ENCODE results near the gene SLC10A3. TPM values are rescaled to one million over a fixed set of nuclear protein-coding genes. Genes with fewer than 3 reads are reported as not detected.

The SLC10A3 gene
- total RNA-seq, 2 experiments from 2014 or later = 13.2 to 14.1 TPM

DNA sequence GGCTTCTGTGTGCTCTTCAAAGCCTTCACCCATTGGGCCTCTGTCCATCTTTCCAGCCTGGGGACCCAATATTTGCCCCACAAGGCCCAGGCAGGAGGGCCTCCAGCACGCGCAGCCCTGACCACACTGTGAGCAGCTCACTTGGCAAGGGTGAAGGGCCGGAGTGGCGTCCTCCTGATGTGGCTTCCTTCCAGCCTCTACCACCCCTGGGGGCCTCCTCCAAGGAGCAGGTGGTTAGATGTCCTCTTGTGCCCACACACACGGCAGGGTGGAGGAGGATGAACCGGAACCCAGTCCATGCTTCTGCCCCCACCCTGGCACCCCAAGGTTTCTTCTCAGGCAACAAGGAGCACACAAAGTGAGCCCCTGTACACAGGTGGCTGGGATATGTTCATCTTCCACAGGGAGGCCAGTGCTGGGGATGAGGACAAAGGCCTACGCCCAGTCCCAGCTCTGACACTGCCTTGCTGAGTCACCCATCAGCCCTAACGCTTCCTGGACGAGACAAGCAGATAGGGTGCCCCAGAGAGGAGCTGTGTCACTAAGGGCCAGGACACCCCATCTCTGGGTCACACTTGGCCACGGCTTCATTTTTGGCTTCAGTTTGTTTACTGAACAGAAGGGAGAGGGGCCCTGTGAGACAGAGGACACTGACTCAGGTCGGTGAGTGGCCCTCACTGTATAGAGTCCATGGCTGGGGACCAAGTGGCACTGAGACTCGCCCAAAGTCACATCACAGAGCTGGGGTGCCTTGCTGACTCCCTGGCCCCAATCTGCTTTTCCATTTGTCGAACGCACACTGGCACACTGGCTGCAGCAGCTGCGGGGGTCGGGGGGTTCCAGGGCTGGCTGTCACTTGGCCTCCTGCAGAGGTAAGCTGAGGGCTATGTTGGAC is 5.9 kb downstream of the SLC10A3 start:
- Mint-ChIP-seq H3K36me3 (ENCODE audit: low read depth) (peaks cover 18% of the 10 kb centered on the region), H3K27ac (peak overlapping the region; percentile 46), H3K27me3 (no peaks in the 10 kb centered on the region), H3K4me3 (peak overlapping the region; percentile 71), H3K9me3 (no peaks in the 10 kb centered on the region), H3K4me1 (ENCODE audit: low read depth) (peaks cover 23% of the 10 kb centered on the region)
- ChIA-PET CTCF (no interaction called here), POLR2A (interaction anchor here (0.6 to 1.2 kb wide), 3 partner anchors 9 to 582 kb away, joined by 3 read pairs; no protein-coding TSS in a partner anchor)
- ATAC-seq = no peak
- intact Hi-C loops (cut with micrococcal nuclease) = no loop called here
- TF ChIP-seq CTCF (IDR thresholded peaks at IDR 0.05) = no peak
- DNase-seq = peak; percentile 17

DNA sequence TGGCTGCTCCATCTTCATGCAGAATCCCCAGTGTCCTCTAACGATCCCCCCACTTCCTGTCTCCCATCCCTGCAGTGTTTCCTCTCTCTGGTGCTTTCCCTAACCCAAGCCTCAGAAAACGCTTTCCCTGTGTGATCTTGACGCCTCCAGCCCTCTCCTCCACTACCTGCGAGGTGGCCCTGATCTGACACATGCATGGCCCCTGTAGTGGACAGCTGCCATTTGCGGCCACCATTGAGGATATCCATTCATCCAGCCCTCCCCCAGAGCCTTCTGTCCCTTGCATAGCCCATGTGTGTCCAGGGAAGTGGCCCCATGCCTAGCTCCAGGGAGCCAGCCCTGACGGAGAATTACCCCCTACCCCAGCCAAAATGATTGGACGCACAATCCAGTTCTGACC is 7.1 kb downstream of the SLC10A3 start:
- H3K27me3 Mint-ChIP-seq = no peaks in the 10 kb centered on the region
- DNase-seq = no peak
- H3K27ac Mint-ChIP-seq = peak overlapping the region; percentile 38
- ATAC-seq = no peak
- peak overlapping the region; percentile 7 for H3K4me3 Mint-ChIP-seq
- ChIA-PET CTCF (no interaction called here), POLR2A (no interaction called here)
- TF ChIP-seq CTCF (IDR thresholded peaks at IDR 0.05) = no peak
- H3K4me1 Mint-ChIP-seq (ENCODE audit: low read depth) = peaks cover 16% of the 10 kb centered on the region
- H3K36me3 Mint-ChIP-seq (ENCODE audit: low read depth) = peaks cover 18% of the 10 kb centered on the region
- intact Hi-C loops (cut with micrococcal nuclease) = no loop called here
- H3K9me3 Mint-ChIP-seq = no peaks in the 10 kb centered on the region

- no peak for DNase-seq
- Mint-ChIP-seq H3K27me3 (no peaks in the 10 kb centered on the region), H3K9me3 (no peaks in the 10 kb centered on the region), H3K4me1 (ENCODE audit: low read depth) (peaks cover 12% of the 10 kb centered on the region), H3K4me3 (no peak overlapping the region), H3K36me3 (ENCODE audit: low read depth) (peaks cover 14% of the 10 kb centered on the region), H3K27ac (no peak overlapping the region)
- intact Hi-C loops (cut with micrococcal nuclease) = no loop called here
- ChIA-PET CTCF (no interaction called here), POLR2A (no interaction called here)
- ATAC-seq = no peak
- no peak for TF ChIP-seq CTCF (IDR thresholded peaks at IDR 0.05)
Observed at GRCh38 chrX:154482786-154483185, 7.6 kb downstream of the SLC10A3 start.

GRCh38 chrX:154481911-154482601 is 8.4 kb downstream of the SLC10A3 start:
- Mint-ChIP-seq H3K27me3 (no peaks in the 10 kb centered on the region), H3K36me3 (ENCODE audit: low read depth) (peaks cover 12% of the 10 kb centered on the region), H3K4me3 (no peak overlapping the region), H3K27ac (no peak overlapping the region), H3K4me1 (ENCODE audit: low read depth) (peaks cover 12% of the 10 kb centered on the region), H3K9me3 (no peaks in the 10 kb centered on the region)
- no peak for DNase-seq
- no peak for TF ChIP-seq CTCF (IDR thresholded peaks at IDR 0.05)
- intact Hi-C loops (cut with micrococcal nuclease) = no loop called here
- CTCF ChIA-PET = interaction anchor here (0.8 kb wide), 1 partner anchor 8 kb away, joined by 3 read pairs; the partner anchor contains the start of gene SLC10A3
- no peak for ATAC-seq
- POLR2A ChIA-PET = interaction anchor here (0.7 kb wide), 1 partner anchor 8 kb away, joined by 3 read pairs; no protein-coding TSS in a partner anchor

Data from activated CD8-positive, alpha-beta T cell treated with anti-CD3 and anti-CD28 coated beads for 36 hours (primary cell).